Iris pigment epithelial cell (primary cell): Measurements from ENCODE around the gene LPIN3.

ENCODE experiments used
- DNase-seq: peaks from one replicate; pipeline ENCODE4 v3.0.0-alpha.2; 2011; ENCODE audit warnings: low read depth

The LPIN3 gene

GRCh38 chr20:41320441-41320840 is 20.2 kb upstream of the LPIN3 start:
- DNase-seq = no peak

GRCh38 chr20:41320976-41321375 is 19.6 kb upstream of the LPIN3 start:
- no peak for DNase-seq

GRCh38 chr20:41327178-41327577 is 13.4 kb upstream of the LPIN3 start:
- no peak for DNase-seq

- peak; percentile 98 for DNase-seq
These were observed 10.9 kb upstream of the LPIN3 start for GRCh38 chr20:41329435-41330342.

- peak; percentile 86 for DNase-seq
These were observed 10.3 kb upstream of the LPIN3 start for GRCh38 chr20:41330343-41330720.

- DNase-seq = no peak
These were observed 9.7 kb upstream of the LPIN3 start for GRCh38 chr20:41330941-41331340.

- no peak for DNase-seq
These were observed 8.9 kb upstream of the LPIN3 start for GRCh38 chr20:41331731-41332130.

- DNase-seq = no peak
These were observed 6.6 kb upstream of the LPIN3 start for GRCh38 chr20:41334036-41334435.

GRCh38 chr20:41334443-41335421 is 5.9 kb upstream of the LPIN3 start:
- DNase-seq = no peak

- DNase-seq = no peak
These were observed 5.0 kb upstream of the LPIN3 start for GRCh38 chr20:41335591-41335990.

GRCh38 chr20:41336711-41337492 is 3.7 kb upstream of the LPIN3 start:
- DNase-seq = no peak

GRCh38 chr20:41339957-41340326 is 679 bp upstream of the LPIN3 start:
- DNase-seq = peak; percentile 59

GRCh38 chr20:41342474-41343464 is 2.1 kb downstream of the LPIN3 start:
- no peak for DNase-seq

- no peak for DNase-seq
These were observed 3.9 kb downstream of the LPIN3 start for GRCh38 chr20:41344477-41344876.

- no peak for DNase-seq
These were observed 4.5 kb downstream of the LPIN3 start for GRCh38 chr20:41344938-41345728.

GRCh38 chr20:41345729-41346067 is 5.1 kb downstream of the LPIN3 start:
- no peak for DNase-seq

GRCh38 chr20:41347523-41348429 is 7.2 kb downstream of the LPIN3 start:
- DNase-seq = no peak

- DNase-seq = no peak
These were observed 8.0 kb downstream of the LPIN3 start for GRCh38 chr20:41348430-41349172.
